NCI-H1105 treated with DMSO at 0.1 percent for 48 hours (cell line): ENCODE measurements around the gene ADGRG2.

Experiments
- DNase-seq: peaks from one replicate; lab custom pipeline; 2025; lab: John Stamatoyannopoulos, UW

ADGRG2 gene

GRCh38 chrX:19121898-19122640 is at the start of gene ADGRG2:
Gene ADGRG2 (minus strand): TSS chrX:19122468. CDS start chrX:19068834, 53,634 bp downstream.
- peak; percentile 13 for DNase-seq

GRCh38 chrX:19168609-19169008 is 46.3 kb upstream of the ADGRG2 start:
- DNase-seq = no peak

- DNase-seq = no peak
Measured at GRCh38 chrX:19162851-19163250, 40.6 kb upstream of the ADGRG2 start.

GRCh38 chrX:19156186-19156585 is 33.9 kb upstream of the ADGRG2 start:
- no peak for DNase-seq

- no peak for DNase-seq
Measured at GRCh38 chrX:19152762-19153161, 30.5 kb upstream of the ADGRG2 start.

- DNase-seq = no peak
Measured at GRCh38 chrX:19137067-19137466, 14.8 kb upstream of the ADGRG2 start.

- no peak for DNase-seq
Measured at GRCh38 chrX:19133784-19134183, 11.5 kb upstream of the ADGRG2 start.

GRCh38 chrX:19133231-19133630 is 11.0 kb upstream of the ADGRG2 start:
- DNase-seq = no peak

GRCh38 chrX:19130628-19131027 is 8.4 kb upstream of the ADGRG2 start:
- DNase-seq = no peak

GRCh38 chrX:19129694-19130093 is 7.4 kb upstream of the ADGRG2 start:
- no peak for DNase-seq

GRCh38 chrX:19127649-19128168 is 5.4 kb upstream of the ADGRG2 start:
- DNase-seq = no peak

- no peak for DNase-seq
Measured at GRCh38 chrX:19122641-19123009, 357 bp upstream of the ADGRG2 start.

- DNase-seq = no peak
Measured at GRCh38 chrX:19121466-19121865, 802 bp downstream of the ADGRG2 start.

- no peak for DNase-seq
Measured at GRCh38 chrX:19110642-19111041, 11.6 kb downstream of the ADGRG2 start.

GRCh38 chrX:19107035-19107434 is 15.2 kb downstream of the ADGRG2 start:
- no peak for DNase-seq

GRCh38 chrX:19100586-19100985 is 21.7 kb downstream of the ADGRG2 start:
- DNase-seq = no peak

- no peak for DNase-seq
Measured at GRCh38 chrX:19097553-19098283, 24.6 kb downstream of the ADGRG2 start.

- no peak for DNase-seq
Measured at GRCh38 chrX:19096586-19096985, 25.7 kb downstream of the ADGRG2 start.

GRCh38 chrX:19094654-19095053 is 27.6 kb downstream of the ADGRG2 start:
- no peak for DNase-seq

- no peak for DNase-seq
Measured at GRCh38 chrX:19091596-19091995, 30.7 kb downstream of the ADGRG2 start.

- no peak for DNase-seq
Measured at GRCh38 chrX:19089555-19090040, 32.7 kb downstream of the ADGRG2 start.

- no peak for DNase-seq
Measured at GRCh38 chrX:19086102-19086772, 36.0 kb downstream of the ADGRG2 start.

- no peak for DNase-seq
Measured at GRCh38 chrX:19085666-19086065, 36.6 kb downstream of the ADGRG2 start.
